ENCODE data around the gene TMEM132D.

- no peak for TF ChIP-seq CTCF (IDR thresholded peaks at IDR 0.05; ENCODE audit: low read length)
- no peak for TF ChIP-seq EZH2 (IDR thresholded peaks at IDR 0.05; ENCODE audit: borderline replicate concordance, low read length)
Measured at GRCh38 chr12:129110575-129110974, 793.2 kb downstream of the TMEM132D start.
